Osteoblast (primary cell): ENCODE measurements around the gene NPLOC4. TPM values are rescaled to one million over a fixed set of nuclear protein-coding genes. Genes with fewer than 3 reads are reported as not detected.

ENCODE experiments used
- DNase-seq: peaks from one replicate; pipeline ENCODE4 v3.0.0; 2011; ENCODE audit warnings: low spot score, mixed read lengths; ENCODE audit not compliant: insufficient read length; ENCODE audit errors: missing footprints
- H2AFZ ChIP-seq: 2 replicates; pipeline ENCODE4 v1.6.0; 2011; ENCODE audit warnings: mild to moderate bottlenecking, low read length
- H3K27ac ChIP-seq: 2 replicates; pipeline ENCODE4 v1.5.1; 2011; ENCODE audit warnings: mild to moderate bottlenecking, low read depth, low read length, moderate library complexity
- H3K27me3 ChIP-seq: 2 replicates; pipeline ENCODE4 v1.6.0; 2012; ENCODE audit warnings: mild to moderate bottlenecking, control low read depth, inconsistent platforms, low read length, moderate library complexity; ENCODE audit not compliant: insufficient read depth
- H3K36me3 ChIP-seq: 2 replicates; pipeline ENCODE4 v1.5.1; 2011; ENCODE audit warnings: mild to moderate bottlenecking, low read length, control low read depth, moderate library complexity; ENCODE audit not compliant: insufficient read depth
- H3K4me1 ChIP-seq: 2 replicates; pipeline ENCODE4 v1.5.1; 2011; ENCODE audit warnings: mild to moderate bottlenecking, low read length, control low read depth, moderate library complexity; ENCODE audit not compliant: insufficient read depth
- H3K4me2 ChIP-seq: 2 replicates; pipeline ENCODE4 v1.6.0; 2011; ENCODE audit warnings: mild to moderate bottlenecking, low read length; ENCODE audit not compliant: insufficient read depth
- H3K4me3 ChIP-seq: fragments of 200-600 bp; sonication (generic); 3 replicates; pipeline ENCODE4 v1.5.1; 2012; ENCODE audit warnings: mild to moderate bottlenecking, low read length, inconsistent platforms; ENCODE audit not compliant: insufficient read depth
- H3K79me2 ChIP-seq: 2 replicates; pipeline ENCODE4 v1.6.0; 2012; ENCODE audit warnings: mild to moderate bottlenecking, low read length, control low read depth, inconsistent platforms; ENCODE audit not compliant: insufficient read depth
- H3K9me3 ChIP-seq: 2 replicates; pipeline ENCODE4 v1.5.1; 2011; ENCODE audit warnings: low read depth, low read length, control low read depth
- H4K20me1 ChIP-seq: 2 replicates; pipeline ENCODE4 v1.6.0; 2012; ENCODE audit warnings: mild to moderate bottlenecking, low read length, control low read depth; ENCODE audit not compliant: insufficient read depth
- total RNA-seq: library from RNA; depleted of rRNA; stranded (reverse); fragments of >200 nt; gene quantifications from 2 replicates; pipeline ENCODE4 v1.2.3, GENCODE V29; 2012
- TF ChIP-seq, protein P1 (sequence below): IDR thresholded peaks from 2 replicates; pipeline ENCODE4 v1.5.1; 2011; ENCODE audit warnings: mild to moderate bottlenecking, low read depth, low read length, moderate library complexity; ENCODE audit errors: extremely low read depth

Gene NPLOC4
- total RNA-seq, 1 donor = 118 TPM

DNA sequence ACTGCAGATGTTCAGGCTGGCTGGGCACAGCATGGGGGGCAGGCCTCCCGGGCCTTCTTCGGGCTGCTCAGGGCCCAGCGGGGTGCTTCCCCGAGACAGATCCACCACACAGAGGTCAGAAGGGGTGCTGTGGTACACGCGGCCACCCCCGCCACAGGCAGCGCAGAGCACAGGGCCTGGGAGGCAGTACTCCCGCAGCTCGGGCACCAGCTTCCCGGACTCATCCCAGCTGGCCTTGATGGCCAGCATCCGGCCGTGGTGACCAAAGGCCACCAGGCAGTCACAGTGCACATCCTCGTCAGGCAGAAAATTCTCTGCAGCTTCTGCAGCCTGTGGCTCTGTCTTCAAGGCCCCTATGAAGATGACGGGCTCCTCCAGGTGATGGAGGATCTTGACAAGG, 86.6 kb downstream of the NPLOC4 start:
- H4K20me1 ChIP-seq = peaks cover 36% of the 10 kb centered on the region
- TF ChIP-seq, protein P1, sequence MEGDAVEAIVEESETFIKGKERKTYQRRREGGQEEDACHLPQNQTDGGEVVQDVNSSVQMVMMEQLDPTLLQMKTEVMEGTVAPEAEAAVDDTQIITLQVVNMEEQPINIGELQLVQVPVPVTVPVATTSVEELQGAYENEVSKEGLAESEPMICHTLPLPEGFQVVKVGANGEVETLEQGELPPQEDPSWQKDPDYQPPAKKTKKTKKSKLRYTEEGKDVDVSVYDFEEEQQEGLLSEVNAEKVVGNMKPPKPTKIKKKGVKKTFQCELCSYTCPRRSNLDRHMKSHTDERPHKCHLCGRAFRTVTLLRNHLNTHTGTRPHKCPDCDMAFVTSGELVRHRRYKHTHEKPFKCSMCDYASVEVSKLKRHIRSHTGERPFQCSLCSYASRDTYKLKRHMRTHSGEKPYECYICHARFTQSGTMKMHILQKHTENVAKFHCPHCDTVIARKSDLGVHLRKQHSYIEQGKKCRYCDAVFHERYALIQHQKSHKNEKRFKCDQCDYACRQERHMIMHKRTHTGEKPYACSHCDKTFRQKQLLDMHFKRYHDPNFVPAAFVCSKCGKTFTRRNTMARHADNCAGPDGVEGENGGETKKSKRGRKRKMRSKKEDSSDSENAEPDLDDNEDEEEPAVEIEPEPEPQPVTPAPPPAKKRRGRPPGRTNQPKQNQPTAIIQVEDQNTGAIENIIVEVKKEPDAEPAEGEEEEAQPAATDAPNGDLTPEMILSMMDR = no peak
- no peak overlapping the region for H2AFZ ChIP-seq
- H3K4me3 ChIP-seq = no peak overlapping the region
- peak; percentile 80 for DNase-seq
- H3K36me3 ChIP-seq = peaks cover 50% of the 10 kb centered on the region
- no peaks in the 10 kb centered on the region for H3K27me3 ChIP-seq
- H3K79me2 ChIP-seq = peaks cover 45% of the 10 kb centered on the region
- peaks cover 23% of the 10 kb centered on the region for H3K4me1 ChIP-seq
- no peaks in the 10 kb centered on the region for H3K9me3 ChIP-seq
- H3K4me2 ChIP-seq = no peak overlapping the region
- H3K27ac ChIP-seq = no peak overlapping the region

DNA sequence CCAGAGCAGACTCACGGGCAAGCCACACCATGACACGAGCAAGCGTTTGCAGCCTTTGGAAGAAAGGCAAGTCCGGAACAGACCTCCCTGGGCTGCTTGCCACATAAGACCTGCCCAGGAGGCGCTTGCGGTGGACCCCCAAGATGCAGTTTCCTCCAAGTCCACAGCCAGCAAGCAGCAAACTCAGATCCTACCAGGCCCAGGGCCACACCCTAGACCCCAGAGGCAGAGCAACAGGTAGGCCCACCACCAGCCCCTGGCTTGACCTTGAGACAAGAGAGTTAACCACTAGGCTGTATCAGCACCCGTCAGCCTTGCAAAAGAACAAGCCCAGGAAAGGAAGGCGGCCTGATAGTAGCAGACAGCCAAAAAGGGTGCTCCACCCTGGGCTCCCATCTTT, 87.1 kb downstream of the NPLOC4 start:
- no peak overlapping the region for H3K4me2 ChIP-seq
- DNase-seq = no peak
- no peak overlapping the region for H3K27ac ChIP-seq
- TF ChIP-seq, protein P1 = no peak
- no peaks in the 10 kb centered on the region for H3K27me3 ChIP-seq
- peaks cover 23% of the 10 kb centered on the region for H3K4me1 ChIP-seq
- H2AFZ ChIP-seq = no peak overlapping the region
- H3K4me3 ChIP-seq = no peak overlapping the region
- peaks cover 45% of the 10 kb centered on the region for H3K79me2 ChIP-seq
- H4K20me1 ChIP-seq = peaks cover 36% of the 10 kb centered on the region
- peaks cover 53% of the 10 kb centered on the region for H3K36me3 ChIP-seq
- H3K9me3 ChIP-seq = no peaks in the 10 kb centered on the region

DNA sequence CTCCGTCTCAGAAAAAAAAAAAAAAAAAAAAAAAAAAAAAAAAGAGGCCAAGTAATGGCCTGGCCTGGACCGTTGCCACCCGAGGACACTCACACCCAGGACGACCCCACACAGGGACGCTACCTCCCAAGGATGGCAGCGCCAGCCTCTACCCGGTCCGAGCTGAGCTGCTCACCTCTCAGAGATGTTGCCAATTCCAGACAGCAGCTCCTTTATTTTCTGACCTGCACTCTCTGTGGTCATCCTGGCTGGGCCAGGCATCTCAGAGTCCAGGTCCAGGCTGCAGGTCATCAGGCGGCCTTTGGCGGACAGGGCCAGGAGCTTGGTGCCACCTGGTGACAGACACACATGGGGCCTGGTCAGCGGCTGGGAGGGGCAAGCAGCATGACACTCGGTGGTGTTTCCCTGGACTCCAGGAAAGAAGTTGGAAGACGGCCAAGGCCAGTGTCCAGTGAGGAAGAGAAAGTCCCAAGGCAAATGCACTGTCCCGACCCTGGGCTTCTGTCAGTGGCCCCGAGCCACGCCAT, 87.8 kb downstream of the NPLOC4 start:
- Histone ChIP-seq H3K4me1 (peaks cover 19% of the 10 kb centered on the region), H3K36me3 (peaks cover 59% of the 10 kb centered on the region), H4K20me1 (peaks cover 36% of the 10 kb centered on the region), H3K4me2 (no peak overlapping the region), H3K4me3 (no peak overlapping the region), H3K27me3 (no peaks in the 10 kb centered on the region), H2AFZ (no peak overlapping the region), H3K27ac (no peak overlapping the region), H3K9me3 (no peaks in the 10 kb centered on the region), H3K79me2 (peaks cover 45% of the 10 kb centered on the region)
- TF ChIP-seq, protein P1 = no peak
- DNase-seq = peak; percentile 73

DNA sequence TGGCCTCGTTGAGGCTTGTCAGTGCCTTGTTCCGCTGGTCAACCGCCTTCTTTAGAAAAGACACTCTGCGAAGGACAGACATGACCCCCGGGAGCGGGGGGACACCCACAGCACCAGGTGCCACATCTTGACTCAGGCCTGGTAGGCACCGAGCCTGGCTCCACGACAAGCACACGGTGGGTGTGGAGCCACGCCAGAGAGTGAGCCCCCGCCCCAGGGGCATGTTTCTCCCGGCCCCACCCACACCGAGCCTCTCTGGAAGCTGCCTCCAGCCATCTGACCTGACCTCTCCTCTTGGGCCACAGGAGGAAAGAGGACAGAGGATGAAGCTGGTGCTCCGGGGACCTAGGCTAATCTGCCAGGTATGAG, 89.3 kb downstream of the NPLOC4 start:
- no peak overlapping the region for H3K4me2 ChIP-seq
- no peak overlapping the region for H3K27ac ChIP-seq
- no peak overlapping the region for H3K4me3 ChIP-seq
- H2AFZ ChIP-seq = no peak overlapping the region
- H3K36me3 ChIP-seq = peaks cover 73% of the 10 kb centered on the region
- peaks cover 31% of the 10 kb centered on the region for H4K20me1 ChIP-seq
- H3K4me1 ChIP-seq = peaks cover 5% of the 10 kb centered on the region
- no peaks in the 10 kb centered on the region for H3K9me3 ChIP-seq
- TF ChIP-seq, protein P1 = no peak
- peaks cover 45% of the 10 kb centered on the region for H3K79me2 ChIP-seq
- no peaks in the 10 kb centered on the region for H3K27me3 ChIP-seq
- peak; percentile 66 for DNase-seq
